ENCODE results near the gene ADAMTSL4. TPM values are rescaled to one million over a fixed set of nuclear protein-coding genes. Genes with fewer than 3 reads are reported as not detected.
A peak's percentile ranks its signal among the peaks of the same experiment; 100 is the strongest.
"Not testable (repeated sequence)": the region's sequence is repeated elsewhere in the genome, so short reads cannot be mapped to it uniquely, and the experiment has no call there.

Gene ADAMTSL4
- total and polyA plus RNA-seq, 4 donors, result 23.2 to 104 (median 48.0) TPM

- H3K4me1 ChIP-seq (ENCODE audit: control insufficient read depth in 5 of 5, insufficient read depth in 5 of 5, low read length in 5 of 5), result peaks cover 36 to 72% (median 48%) of the 10 kb centered on the region in 5 donors
- no peak overlapping the region for H3K4me3 ChIP-seq
- 66 to 76% methylated on average over 5 of the region's 5 CpGs for WGBS, 2 donors
- H3K27me3 ChIP-seq (ENCODE audit: control insufficient read depth in 3 of 3, insufficient read depth in 3 of 3, low read length in 2 of 3), result no peaks in the 10 kb centered on the region
- peaks cover 0 to 3% (median 0%) of the 10 kb centered on the region in 4 donors for H3K36me3 ChIP-seq (ENCODE audit: control insufficient read depth in 4 of 4, insufficient read depth in 4 of 4, low read length in 4 of 4)
- peak overlapping the region; percentile 96 to 99 for H3K27ac ChIP-seq (ENCODE audit: low read depth in 1 of 2, low read length in 1 of 2)
- H3K9ac ChIP-seq (ENCODE audit: insufficient read depth in 1 of 2, low read length in 2 of 2), result peak overlapping the region in 1 of 2 donors; percentile 43
- no peak for TF ChIP-seq CTCF (IDR thresholded peaks at IDR 0.05; ENCODE audit: control extremely low read depth, extremely low read depth)
- ATAC-seq (ENCODE audit: insufficient read depth, low FRiP score) (no peak), DNase-seq (no peak)
- no peaks in the 10 kb centered on the region for H3K9me3 ChIP-seq (ENCODE audit: control insufficient read depth in 4 of 4, insufficient read depth in 3 of 4, low read length in 3 of 4)
These were observed 15.1 kb downstream of the ADAMTSL4 start for GRCh38 chr1:150564051-150564991.

GRCh38 chr1:150565240-150565991 is 16.2 kb downstream of the ADAMTSL4 start:
- H3K9me3 ChIP-seq (ENCODE audit: control insufficient read depth in 4 of 4, insufficient read depth in 3 of 4, low read length in 3 of 4); H3K36me3 ChIP-seq (ENCODE audit: control insufficient read depth in 4 of 4, insufficient read depth in 4 of 4, low read length in 4 of 4); ATAC-seq (ENCODE audit: insufficient read depth, low FRiP score); H3K4me3 ChIP-seq; H3K9ac ChIP-seq (ENCODE audit: insufficient read depth in 1 of 2, low read length in 2 of 2); DNase-seq; H3K27me3 ChIP-seq (ENCODE audit: control insufficient read depth in 3 of 3, insufficient read depth in 3 of 3, low read length in 2 of 3): not testable (repeated sequence)
- peak overlapping the region; percentile 78 to 99 for H3K27ac ChIP-seq (ENCODE audit: low read depth in 1 of 2, low read length in 1 of 2)
- peaks cover 35 to 78% (median 45%) of the 10 kb centered on the region in 5 donors for H3K4me1 ChIP-seq (ENCODE audit: control insufficient read depth in 5 of 5, insufficient read depth in 5 of 5, low read length in 5 of 5)
- 73 to 87% methylated on average over 14 of the region's 14 CpGs for WGBS, 2 donors

GRCh38 chr1:150566589-150567340 is 17.6 kb downstream of the ADAMTSL4 start:
- Histone ChIP-seq H3K4me3 (no peak overlapping the region), H3K9ac (ENCODE audit: insufficient read depth in 1 of 2, low read length in 2 of 2) (peak overlapping the region in 1 of 2 donors; percentile 93), H3K9me3 (ENCODE audit: control insufficient read depth in 4 of 4, insufficient read depth in 3 of 4, low read length in 3 of 4) (no peaks in the 10 kb centered on the region), H3K27ac (ENCODE audit: low read depth in 1 of 2, low read length in 1 of 2) (peak overlapping the region; percentile 81 to 98), H3K36me3 (ENCODE audit: control insufficient read depth in 4 of 4, insufficient read depth in 4 of 4, low read length in 4 of 4) (peaks cover 0 to 6% (median 4%) of the 10 kb centered on the region in 4 donors), H3K27me3 (ENCODE audit: control insufficient read depth in 3 of 3, insufficient read depth in 3 of 3, low read length in 2 of 3) (no peaks in the 10 kb centered on the region), H3K4me1 (ENCODE audit: control insufficient read depth in 5 of 5, insufficient read depth in 5 of 5, low read length in 5 of 5) (peaks cover 40 to 67% (median 45%) of the 10 kb centered on the region in 5 donors)
- no peak for TF ChIP-seq CTCF (IDR thresholded peaks at IDR 0.05; ENCODE audit: control extremely low read depth, extremely low read depth)
- WGBS, 2 donors, result 67 to 78% methylated on average over 12 of the region's 12 CpGs
- no peak for DNase-seq
- no peak for ATAC-seq (ENCODE audit: insufficient read depth, low FRiP score)
